Ecto neural progenitor cell (in vitro differentiated cells): Measurements from ENCODE around the gene ZKSCAN4.

Experiments
- DNase-seq: peaks from one replicate; pipeline ENCODE4 v3.0.0-alpha.2; 2018; ENCODE audit warnings: low spot score

ZKSCAN4 gene

DNA sequence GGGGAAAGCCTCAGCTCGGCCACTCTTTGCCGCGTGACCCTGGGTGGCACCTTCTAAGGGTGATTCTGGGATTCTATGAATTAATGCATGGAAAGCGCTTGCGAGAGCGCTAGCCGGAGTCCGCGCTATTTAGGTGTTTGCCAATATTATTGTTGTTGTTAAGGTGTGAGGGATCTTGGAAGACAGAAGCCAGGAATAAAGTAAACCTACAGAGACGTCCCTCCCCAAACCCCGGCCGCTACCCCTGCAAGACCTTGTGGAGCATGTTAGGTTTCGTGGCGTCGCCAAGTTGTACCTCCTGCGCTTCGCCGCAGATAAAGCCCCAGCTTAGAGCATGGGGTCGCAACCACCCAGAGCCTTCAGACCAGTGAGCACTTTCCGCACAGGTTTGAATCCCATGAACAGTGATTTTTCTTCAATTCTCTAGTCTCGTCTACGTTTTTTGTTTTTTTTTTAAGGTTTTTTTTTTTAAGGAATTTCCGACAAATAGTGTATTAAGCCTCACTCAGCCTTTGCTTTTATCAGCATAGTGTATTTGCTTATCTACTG is 43.9 kb downstream of the ZKSCAN4 start:
- peak; percentile 49 for DNase-seq

DNA sequence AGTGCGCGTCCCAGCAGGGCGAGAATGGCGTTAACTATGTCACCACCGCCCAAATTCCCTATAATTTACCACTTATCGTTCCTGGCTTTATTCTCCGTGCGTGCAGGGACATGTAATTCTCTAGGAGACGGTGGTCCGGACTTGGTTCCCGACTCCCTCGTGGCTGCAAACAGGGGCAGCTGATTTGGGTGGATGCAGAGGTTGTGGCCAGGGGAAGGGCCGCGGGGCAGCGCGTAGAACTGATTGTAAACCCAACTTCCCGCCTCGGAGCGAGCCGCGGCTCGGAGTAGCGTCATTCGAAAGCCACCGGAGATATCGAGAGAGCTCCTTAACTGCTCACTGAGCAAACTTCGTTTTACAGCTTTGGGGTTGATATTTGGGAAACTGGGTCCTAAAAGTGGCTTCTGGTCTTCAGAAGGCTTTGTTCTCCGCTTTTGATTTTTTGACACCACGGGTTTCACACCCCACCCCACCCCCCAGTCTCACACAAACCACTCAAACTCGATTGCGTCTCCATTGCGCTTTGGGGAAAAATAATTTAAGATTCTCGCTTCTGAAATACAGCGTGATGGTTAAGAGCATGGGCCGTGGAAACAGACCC is 44.5 kb downstream of the ZKSCAN4 start:
- DNase-seq, result peak; percentile 68

DNA sequence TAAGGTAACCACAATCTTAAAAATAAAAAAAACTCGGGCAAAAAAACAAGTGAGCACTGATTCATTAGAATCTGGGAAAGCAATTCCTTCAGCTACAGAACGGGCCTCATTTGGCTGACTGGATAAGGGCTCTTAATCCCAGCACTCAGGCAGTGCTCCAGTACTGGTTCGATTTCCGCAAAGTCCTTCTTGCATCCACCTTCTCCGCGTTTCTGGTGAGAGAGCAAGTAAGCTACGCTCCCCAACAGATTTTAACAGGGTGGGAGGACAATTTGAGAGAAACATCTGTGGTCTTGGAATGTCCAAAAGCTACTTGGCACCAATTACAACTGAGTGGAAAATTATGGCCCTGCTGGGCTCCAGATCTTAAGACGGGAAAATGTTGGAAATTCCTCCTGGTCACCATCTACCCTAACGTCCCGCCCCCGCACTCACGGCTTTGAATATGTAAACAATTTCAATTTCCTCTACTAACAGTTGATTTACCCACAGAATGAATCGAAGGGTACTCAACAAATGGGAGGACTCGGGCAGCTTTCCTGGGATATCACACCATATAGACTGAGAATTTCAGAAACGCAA is 45.0 kb downstream of the ZKSCAN4 start:
- peak; percentile 51 for DNase-seq

DNA sequence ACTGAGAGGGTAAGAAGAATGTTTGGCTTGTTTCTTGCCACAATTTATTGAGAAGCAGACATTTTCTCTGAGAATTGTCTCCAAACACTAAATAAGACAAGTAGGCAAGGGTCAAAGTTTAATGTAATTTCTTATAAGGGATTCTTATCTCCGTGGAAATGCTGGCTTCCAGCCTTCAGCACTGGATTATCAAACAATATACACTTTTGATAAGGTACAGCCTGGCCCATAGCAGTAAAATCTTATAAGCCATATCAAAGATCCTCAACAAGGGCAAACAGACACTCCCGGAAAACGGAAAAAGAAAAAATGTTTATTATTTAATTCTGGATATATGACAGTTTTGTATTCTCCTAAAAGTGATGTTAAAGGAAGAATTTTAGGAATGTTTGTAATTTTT is 45.5 kb downstream of the ZKSCAN4 start:
- DNase-seq, result no peak

DNA sequence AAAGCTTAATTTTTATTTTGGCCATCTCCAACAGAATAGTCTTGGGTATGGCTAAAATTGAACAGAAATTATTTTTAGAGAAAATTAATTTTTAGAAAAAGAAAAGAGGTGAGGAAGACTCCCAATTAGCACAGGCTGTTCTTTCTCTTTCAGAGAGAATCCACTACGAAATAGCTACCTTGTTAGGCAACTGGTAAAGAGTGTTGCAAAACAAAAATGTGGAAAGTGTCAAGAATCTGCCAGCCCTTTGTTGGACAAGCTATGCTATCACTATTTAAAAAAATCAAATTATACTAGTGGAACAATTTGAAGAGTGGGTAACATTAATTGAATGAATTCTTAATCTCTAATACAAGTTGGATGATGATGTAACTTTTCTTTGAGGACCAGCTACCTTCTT is 46.2 kb downstream of the ZKSCAN4 start:
- DNase-seq, result no peak

DNA sequence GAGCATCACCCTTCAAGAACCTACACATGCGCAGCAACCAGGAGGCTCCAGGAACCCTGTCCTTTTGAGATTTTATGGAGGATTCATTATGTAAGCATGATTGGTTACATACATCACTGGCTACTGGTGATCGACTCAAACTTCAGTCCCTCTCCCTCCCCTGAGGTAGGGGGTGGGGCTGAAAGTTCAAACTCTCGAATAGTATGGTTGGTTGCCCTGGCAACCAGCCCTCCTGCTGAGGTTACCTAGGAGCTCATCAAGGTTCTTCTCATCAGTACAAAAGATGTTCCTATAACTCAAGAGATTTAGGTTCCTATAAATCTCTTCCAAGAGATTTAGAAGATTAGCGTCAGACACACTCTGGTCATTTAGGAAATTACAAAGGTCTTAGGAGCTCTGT is 48.9 kb downstream of the ZKSCAN4 start:
- no peak for DNase-seq

DNA sequence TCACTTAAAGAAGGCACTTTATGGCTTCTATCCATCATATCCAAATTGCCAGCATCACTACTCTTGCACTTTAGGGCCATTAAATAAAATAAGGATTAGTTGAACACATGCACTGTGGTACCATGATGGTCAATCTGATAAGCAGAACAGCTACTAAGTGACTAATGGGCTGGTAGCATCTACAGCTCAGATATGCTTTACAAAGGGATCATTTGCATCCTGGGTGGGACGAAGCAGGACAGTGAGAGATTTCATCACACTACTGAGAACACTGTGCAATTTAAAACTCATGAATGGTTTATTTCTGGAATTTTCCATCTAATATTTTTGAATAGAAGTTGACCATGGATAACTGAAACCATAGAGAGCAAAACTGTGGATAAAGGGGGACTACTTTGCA is 52.0 kb downstream of the ZKSCAN4 start:
- DNase-seq, result no peak
